ENCODE results near the gene KCNIP3. TPM values are rescaled to one million over a fixed set of nuclear protein-coding genes. Genes with fewer than 3 reads are reported as not detected.

The KCNIP3 gene
- total RNA-seq, 1 donor from 2014 or later, result 0.64 TPM

DNA sequence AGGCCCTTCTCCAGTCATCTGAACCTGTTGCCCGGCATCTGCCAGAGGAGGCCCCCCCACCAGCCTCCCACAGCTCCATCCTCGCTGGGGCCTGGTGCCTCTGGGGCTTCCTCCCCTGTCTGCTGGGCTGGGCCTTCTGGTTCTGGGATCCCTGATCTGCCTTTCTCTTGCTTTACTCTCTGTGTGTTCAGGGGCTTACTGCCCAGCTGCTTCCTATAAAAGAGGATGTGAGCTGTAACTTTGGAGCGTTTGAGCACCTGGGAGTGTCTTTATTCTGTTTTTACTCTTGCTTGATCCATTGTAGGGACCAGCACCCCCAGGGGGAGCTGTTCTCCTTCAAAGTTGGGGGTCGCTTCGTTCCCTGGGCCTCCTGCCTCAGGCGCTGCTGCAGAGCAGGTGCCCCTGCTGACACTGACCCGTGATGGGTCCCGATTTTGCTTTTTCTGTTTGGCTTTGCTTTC is 82.3 kb downstream of the KCNIP3 start:
- no peaks in the 10 kb centered on the region for H3K36me3 Mint-ChIP-seq
- Histone ChIP-seq H3K4me1 (peaks cover 7% of the 10 kb centered on the region), H2AFZ (replicated peaks) (peak overlapping the region; percentile 79), H3K27me3 (no peaks in the 10 kb centered on the region), H3K9ac (no peak overlapping the region), H3K36me3 (no peaks in the 10 kb centered on the region), H3F3A (ENCODE audit: low read depth) (no peaks in the 10 kb centered on the region), H3K79me2 (ENCODE audit: low read depth) (no peaks in the 10 kb centered on the region), H4K20me1 (ENCODE audit: low read depth) (no peaks in the 10 kb centered on the region), H3K4me3 (no peak overlapping the region), H3K4me2 (no peak overlapping the region), H3K27ac (no peak overlapping the region), H3K9me3 (ENCODE audit: low read depth) (no peaks in the 10 kb centered on the region)
- peaks cover 13% of the 10 kb centered on the region for H3K4me1 Mint-ChIP-seq
- no peak overlapping the region for H3K4me3 Mint-ChIP-seq
- no peaks in the 10 kb centered on the region for H3K9me3 Mint-ChIP-seq
- peak; percentile 62 for DNase-seq (ENCODE audit: low spot score)
- H3K27ac Mint-ChIP-seq, result no peak overlapping the region
- peaks cover 7% of the 10 kb centered on the region for H3K27me3 Mint-ChIP-seq (ENCODE audit: insufficient read depth, low read depth)
- TF ChIP-seq, protein P1, sequence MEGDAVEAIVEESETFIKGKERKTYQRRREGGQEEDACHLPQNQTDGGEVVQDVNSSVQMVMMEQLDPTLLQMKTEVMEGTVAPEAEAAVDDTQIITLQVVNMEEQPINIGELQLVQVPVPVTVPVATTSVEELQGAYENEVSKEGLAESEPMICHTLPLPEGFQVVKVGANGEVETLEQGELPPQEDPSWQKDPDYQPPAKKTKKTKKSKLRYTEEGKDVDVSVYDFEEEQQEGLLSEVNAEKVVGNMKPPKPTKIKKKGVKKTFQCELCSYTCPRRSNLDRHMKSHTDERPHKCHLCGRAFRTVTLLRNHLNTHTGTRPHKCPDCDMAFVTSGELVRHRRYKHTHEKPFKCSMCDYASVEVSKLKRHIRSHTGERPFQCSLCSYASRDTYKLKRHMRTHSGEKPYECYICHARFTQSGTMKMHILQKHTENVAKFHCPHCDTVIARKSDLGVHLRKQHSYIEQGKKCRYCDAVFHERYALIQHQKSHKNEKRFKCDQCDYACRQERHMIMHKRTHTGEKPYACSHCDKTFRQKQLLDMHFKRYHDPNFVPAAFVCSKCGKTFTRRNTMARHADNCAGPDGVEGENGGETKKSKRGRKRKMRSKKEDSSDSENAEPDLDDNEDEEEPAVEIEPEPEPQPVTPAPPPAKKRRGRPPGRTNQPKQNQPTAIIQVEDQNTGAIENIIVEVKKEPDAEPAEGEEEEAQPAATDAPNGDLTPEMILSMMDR (IDR thresholded peaks at IDR 0.05), result peak; percentile 51
- TF ChIP-seq EZH2 (IDR thresholded peaks at IDR 0.05), result no peak

GRCh38 chr2:95380280-95380679 is 83.1 kb downstream of the KCNIP3 start:
- no peak overlapping the region for H3K4me2 ChIP-seq
- TF ChIP-seq EZH2phosphoT487 (IDR thresholded peaks at IDR 0.05) (no peak), EZH2 (IDR thresholded peaks at IDR 0.05) (no peak)
- TF ChIP-seq, protein P1 (IDR thresholded peaks at IDR 0.05), result no peak
- no peak overlapping the region for H3K4me3 Mint-ChIP-seq
- DNase-seq (ENCODE audit: low spot score), result no peak
- no peaks in the 10 kb centered on the region for H3K9me3 ChIP-seq (ENCODE audit: low read depth)
- no peaks in the 10 kb centered on the region for H3K36me3 Mint-ChIP-seq
- no peak overlapping the region for H2AFZ ChIP-seq (replicated peaks)
- no peaks in the 10 kb centered on the region for H3F3A ChIP-seq (ENCODE audit: low read depth)
- H3K27me3 Mint-ChIP-seq (ENCODE audit: insufficient read depth, low read depth), result peaks cover 6% of the 10 kb centered on the region
- no peaks in the 10 kb centered on the region for H3K79me2 ChIP-seq (ENCODE audit: low read depth)
- H3K4me3 ChIP-seq, result no peak overlapping the region
- peaks cover 11% of the 10 kb centered on the region for H3K4me1 Mint-ChIP-seq
- no peaks in the 10 kb centered on the region for H3K36me3 ChIP-seq
- H3K27me3 ChIP-seq, result no peaks in the 10 kb centered on the region
- no peak overlapping the region for H3K27ac Mint-ChIP-seq
- no peak overlapping the region for H3K9ac ChIP-seq
- no peaks in the 10 kb centered on the region for H3K9me3 Mint-ChIP-seq
- peaks cover 7% of the 10 kb centered on the region for H3K4me1 ChIP-seq
- H4K20me1 ChIP-seq (ENCODE audit: low read depth), result no peaks in the 10 kb centered on the region
- no peak overlapping the region for H3K27ac ChIP-seq

DNA sequence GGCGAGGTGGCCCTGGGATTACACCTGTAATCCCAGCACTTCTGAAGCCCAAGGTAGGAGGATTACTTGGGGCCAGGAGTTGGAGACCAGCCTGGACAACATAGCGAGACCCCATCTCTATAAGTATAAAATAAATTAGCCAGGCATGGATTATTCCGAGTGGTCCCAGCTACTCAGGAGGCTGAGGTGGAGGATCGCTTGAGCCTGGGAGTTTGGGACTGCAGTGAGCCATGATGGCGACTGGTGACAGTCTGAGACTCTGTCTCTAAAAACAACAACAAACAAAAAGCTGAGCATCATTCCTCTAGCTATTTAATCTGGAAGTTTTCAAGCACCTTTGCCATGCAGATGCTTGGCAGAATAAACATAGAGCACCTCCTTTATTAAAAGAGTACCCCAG is 83.6 kb downstream of the KCNIP3 start:
- TF ChIP-seq, protein P1 (IDR thresholded peaks at IDR 0.05), result no peak
- no peak for TF ChIP-seq EZH2 (IDR thresholded peaks at IDR 0.05)
- no peak for TF ChIP-seq EZH2phosphoT487 (IDR thresholded peaks at IDR 0.05)
- Histone ChIP-seq H3K4me2 (no peak overlapping the region), H4K20me1 (ENCODE audit: low read depth) (no peaks in the 10 kb centered on the region), H3K36me3 (no peaks in the 10 kb centered on the region), H3K4me3 (no peak overlapping the region), H3K27me3 (no peaks in the 10 kb centered on the region), H3K9ac (no peak overlapping the region), H3K79me2 (ENCODE audit: low read depth) (no peaks in the 10 kb centered on the region), H3F3A (ENCODE audit: low read depth) (no peaks in the 10 kb centered on the region), H3K27ac (no peak overlapping the region), H3K4me1 (peaks cover 7% of the 10 kb centered on the region), H2AFZ (replicated peaks) (no peak overlapping the region), H3K9me3 (ENCODE audit: low read depth) (no peaks in the 10 kb centered on the region)
- H3K9me3 Mint-ChIP-seq, result no peaks in the 10 kb centered on the region
- H3K36me3 Mint-ChIP-seq, result no peaks in the 10 kb centered on the region
- no peak for DNase-seq (ENCODE audit: low spot score)
- H3K27me3 Mint-ChIP-seq (ENCODE audit: insufficient read depth, low read depth), result peaks cover 4% of the 10 kb centered on the region
- peaks cover 11% of the 10 kb centered on the region for H3K4me1 Mint-ChIP-seq
- H3K27ac Mint-ChIP-seq, result no peak overlapping the region
- no peak overlapping the region for H3K4me3 Mint-ChIP-seq

Measured in neural progenitor cell (in vitro differentiated cells).